Measurements from ENCODE around the gene VSIG10. TPM values are rescaled to one million over a fixed set of nuclear protein-coding genes. Genes with fewer than 3 reads are reported as not detected.
A peak's percentile ranks its signal among the peaks of the same experiment; 100 is the strongest.
"Not testable (repeated sequence)": the region's sequence is repeated elsewhere in the genome, so short reads cannot be mapped to it uniquely, and the experiment has no call there.

VSIG10 gene
- total RNA-seq, 1 donor from 2014 or later: 16.5 TPM

- DNase-seq: no peak
Observed at GRCh38 chr12:118107011-118107410, 3.2 kb upstream of the VSIG10 start.

GRCh38 chr12:118103201-118103600 lies 610 bp downstream of the VSIG10 start:
- DNase-seq: no peak

- DNase-seq: no peak
Observed at GRCh38 chr12:118102609-118103008, 1.2 kb downstream of the VSIG10 start.

- DNase-seq: no peak
Observed at GRCh38 chr12:118102070-118102469, 1.7 kb downstream of the VSIG10 start.

GRCh38 chr12:118101051-118101450 lies 2.8 kb downstream of the VSIG10 start:
- DNase-seq: no peak

GRCh38 chr12:118098911-118099671 lies 4.7 kb downstream of the VSIG10 start:
- DNase-seq: no peak

GRCh38 chr12:118098401-118098800 lies 5.4 kb downstream of the VSIG10 start:
- no peak for DNase-seq

- no peak for DNase-seq
Observed at GRCh38 chr12:118094039-118094438, 9.8 kb downstream of the VSIG10 start.

GRCh38 chr12:118089782-118090181 lies 14.0 kb downstream of the VSIG10 start:
- no peak for DNase-seq

GRCh38 chr12:118082161-118082560 lies 21.6 kb downstream of the VSIG10 start:
- DNase-seq: no peak

- not testable (repeated sequence) for DNase-seq
Observed at GRCh38 chr12:118081521-118081920, 22.3 kb downstream of the VSIG10 start.

GRCh38 chr12:118073768-118074167 lies 30.0 kb downstream of the VSIG10 start:
- DNase-seq: no peak

- DNase-seq: no peak
Observed at GRCh38 chr12:118070650-118071049, 33.2 kb downstream of the VSIG10 start.

- DNase-seq: no peak
Observed at GRCh38 chr12:118068445-118068844, 35.4 kb downstream of the VSIG10 start.

GRCh38 chr12:118065380-118065779 lies 38.4 kb downstream of the VSIG10 start:
- no peak for DNase-seq

GRCh38 chr12:118064608-118065007 lies 39.2 kb downstream of the VSIG10 start:
- DNase-seq: no peak

- peak; percentile 19 for DNase-seq
Observed at GRCh38 chr12:118063576-118064391, 40.0 kb downstream of the VSIG10 start.

GRCh38 chr12:118061873-118062843 lies 41.7 kb downstream of the VSIG10 start:
- peak; percentile 36 for DNase-seq

- DNase-seq: peak; percentile 68
Observed at GRCh38 chr12:118061011-118061872, 42.6 kb downstream of the VSIG10 start, which contains the start of gene WSB2. Gene WSB2 (minus strand): TSS chr12:118061179. CDS start chr12:118061048, 131 bp downstream.

- no peak for DNase-seq
Observed at GRCh38 chr12:118060301-118061010, 43.4 kb downstream of the VSIG10 start.

Data from skin of body (tissue), 2 donors.